Muscle of leg (tissue), 11 donors: ENCODE data around the gene SH2D1B. TPM values are rescaled to one million over a fixed set of nuclear protein-coding genes. Genes with fewer than 3 reads are reported as not detected.
"Not testable (repeated sequence)": the region's sequence is repeated elsewhere in the genome, so short reads cannot be mapped to it uniquely, and the experiment has no call there.

Source experiments
- DNase-seq: peaks from one replicate; pipeline ENCODE4 v3.0.0; 2013
- H3K27ac ChIP-seq: one replicate; pipeline ENCODE4 v1.5.1; 2013; ENCODE audit warnings: mild to moderate bottlenecking, low read length, control low read depth
- H3K27me3 ChIP-seq: one replicate; pipeline ENCODE4 v1.6.1; 2013; ENCODE audit warnings: low read length; ENCODE audit not compliant: control insufficient read depth, insufficient read depth
- H3K36me3 ChIP-seq: one replicate; pipeline ENCODE4 v1.6.1; 2013; ENCODE audit warnings: low read length; ENCODE audit not compliant: control insufficient read depth, insufficient read depth
- H3K4me1 ChIP-seq: one replicate; pipeline ENCODE4 v1.6.1; 2013; ENCODE audit warnings: low read length; ENCODE audit not compliant: control insufficient read depth, insufficient read depth
- H3K4me3 ChIP-seq: one replicate; pipeline ENCODE4 v1.5.1; 2013; ENCODE audit warnings: low read length, control low read depth
- H3K9me3 ChIP-seq: replicated peaks from 2 replicates; pipeline ENCODE4 v1.6.1; 2013; ENCODE audit warnings: low read depth, low read length; ENCODE audit not compliant: control insufficient read depth
- WGBS: methylation state at CpG from one replicate; pipeline ENCODE4 v1.1.5; 2013; ENCODE audit warnings: missing lambda C conversion rate; ENCODE audit not compliant: insufficient coverage; 5-methylcytosine and 5-hydroxymethylcytosine counted together
- polyA plus RNA-seq, 8 donors: library from polyadenylated mRNA; unstranded; fragments of 120-200 nt; gene quantifications; one replicate each; pipeline versions ENCODE4 v1.2.1 to v1.2.3, GENCODE V29; 2013; ENCODE audit warnings: inconsistent platforms in 1 of 8, low replicate concordance in 1 of 8; ENCODE audit not compliant: insufficient read length in 8 of 8, insufficient read depth in 1 of 8
- total RNA-seq: library from RNA; stranded (reverse); fragments of 120-200 nt; gene quantifications from one replicate; pipeline ENCODE4 v1.2.4, GENCODE V29; 2013

The SH2D1B gene
- total and polyA plus RNA-seq, 9 donors = 0.14 to 0.39 (median 0.26) TPM; not detected in 1

GRCh38 chr1:162421258-162422164 lies 9.6 kb upstream of the SH2D1B start:
- no peaks in the 10 kb centered on the region for H3K27me3 ChIP-seq
- DNase-seq = no peak
- H3K4me1 ChIP-seq = no peaks in the 10 kb centered on the region
- H3K9me3 ChIP-seq = no peaks in the 10 kb centered on the region
- no peak overlapping the region for H3K4me3 ChIP-seq
- WGBS = no CpG with 5 or more reads among the region's 5 CpGs
- no peaks in the 10 kb centered on the region for H3K36me3 ChIP-seq
- no peak overlapping the region for H3K27ac ChIP-seq

GRCh38 chr1:162420120-162420519 lies 8.2 kb upstream of the SH2D1B start:
- H3K9me3 ChIP-seq = no peaks in the 10 kb centered on the region
- 88% methylated on average over 2 of the region's 3 CpGs for WGBS
- no peaks in the 10 kb centered on the region for H3K36me3 ChIP-seq
- no peak overlapping the region for H3K4me3 ChIP-seq
- H3K27me3 ChIP-seq = no peaks in the 10 kb centered on the region
- DNase-seq = no peak
- no peak overlapping the region for H3K27ac ChIP-seq
- H3K4me1 ChIP-seq = no peaks in the 10 kb centered on the region

- H3K27me3 ChIP-seq, H3K36me3 ChIP-seq, DNase-seq, H3K27ac ChIP-seq, H3K9me3 ChIP-seq, H3K4me1 ChIP-seq, H3K4me3 ChIP-seq: not testable (repeated sequence)
- WGBS = 33% methylated on average over 5 of the region's 9 CpGs
Measured at GRCh38 chr1:162419450-162419931, 7.6 kb upstream of the SH2D1B start.

- H3K9me3 ChIP-seq, DNase-seq, H3K36me3 ChIP-seq, H3K27ac ChIP-seq, H3K4me1 ChIP-seq, H3K4me3 ChIP-seq, H3K27me3 ChIP-seq: not testable (repeated sequence)
- WGBS = 77% methylated on average over 3 of the region's 7 CpGs
Measured at GRCh38 chr1:162418584-162418983, 6.6 kb upstream of the SH2D1B start.

GRCh38 chr1:162417650-162418049 lies 5.7 kb upstream of the SH2D1B start:
- 87% methylated on average over 3 of the region's 7 CpGs for WGBS
- no peak overlapping the region for H3K4me3 ChIP-seq
- H3K36me3 ChIP-seq = no peaks in the 10 kb centered on the region
- DNase-seq = no peak
- no peaks in the 10 kb centered on the region for H3K4me1 ChIP-seq
- H3K27ac ChIP-seq = no peak overlapping the region
- no peaks in the 10 kb centered on the region for H3K27me3 ChIP-seq
- H3K9me3 ChIP-seq = no peaks in the 10 kb centered on the region

- Histone ChIP-seq H3K4me1 (no peaks in the 10 kb centered on the region), H3K9me3 (no peaks in the 10 kb centered on the region), H3K27ac (no peak overlapping the region), H3K36me3 (no peaks in the 10 kb centered on the region), H3K4me3 (no peak overlapping the region), H3K27me3 (no peaks in the 10 kb centered on the region)
- whole genome bisulfite sequencing = no CpG with 5 or more reads among the region's 2 CpGs
- no peak for DNase-seq
Measured at GRCh38 chr1:162416909-162417308, 5.0 kb upstream of the SH2D1B start.

- Histone ChIP-seq H3K4me3 (no peak overlapping the region), H3K36me3 (no peaks in the 10 kb centered on the region), H3K27me3 (no peaks in the 10 kb centered on the region), H3K27ac (no peak overlapping the region), H3K4me1 (no peaks in the 10 kb centered on the region), H3K9me3 (no peaks in the 10 kb centered on the region)
- no peak for DNase-seq
Measured at GRCh38 chr1:162416215-162416614, 4.3 kb upstream of the SH2D1B start.

GRCh38 chr1:162407539-162407938 lies 4.4 kb downstream of the SH2D1B start:
- H3K27me3 ChIP-seq = no peaks in the 10 kb centered on the region
- no CpG with 5 or more reads among the region's 1 CpG for WGBS
- no peaks in the 10 kb centered on the region for H3K4me1 ChIP-seq
- DNase-seq = no peak
- H3K4me3 ChIP-seq = no peak overlapping the region
- no peaks in the 10 kb centered on the region for H3K9me3 ChIP-seq
- H3K27ac ChIP-seq = no peak overlapping the region
- H3K36me3 ChIP-seq = no peaks in the 10 kb centered on the region

GRCh38 chr1:162406811-162407210 lies 5.1 kb downstream of the SH2D1B start:
- Histone ChIP-seq H3K27me3 (no peaks in the 10 kb centered on the region), H3K4me3 (no peak overlapping the region), H3K27ac (no peak overlapping the region), H3K4me1 (no peaks in the 10 kb centered on the region), H3K36me3 (no peaks in the 10 kb centered on the region), H3K9me3 (no peaks in the 10 kb centered on the region)
- no CpG with 5 or more reads among the region's 2 CpGs for WGBS
- DNase-seq = no peak

GRCh38 chr1:162405800-162406199 lies 6.1 kb downstream of the SH2D1B start:
- no peak for DNase-seq
- WGBS = no CpG with 5 or more reads among the region's 5 CpGs

More at GRCh38 chr1:162405800-162406199, 6.1 kb downstream of the SH2D1B start:
- no peak overlapping the region for H3K4me3 ChIP-seq
- no peaks in the 10 kb centered on the region for H3K9me3 ChIP-seq
- no peaks in the 10 kb centered on the region for H3K36me3 ChIP-seq
- no peak overlapping the region for H3K27ac ChIP-seq
- no peaks in the 10 kb centered on the region for H3K4me1 ChIP-seq
- H3K27me3 ChIP-seq = no peaks in the 10 kb centered on the region
